ENCODE results near the gene NAA60. TPM values are rescaled to one million over a fixed set of nuclear protein-coding genes. Genes with fewer than 3 reads are reported as not detected.
"Not testable (repeated sequence)": the region's sequence is repeated elsewhere in the genome, so short reads cannot be mapped to it uniquely, and the experiment has no call there.

The NAA60 gene
- total RNA-seq, 1 donor from 2014 or later = 50.6 TPM

DNA sequence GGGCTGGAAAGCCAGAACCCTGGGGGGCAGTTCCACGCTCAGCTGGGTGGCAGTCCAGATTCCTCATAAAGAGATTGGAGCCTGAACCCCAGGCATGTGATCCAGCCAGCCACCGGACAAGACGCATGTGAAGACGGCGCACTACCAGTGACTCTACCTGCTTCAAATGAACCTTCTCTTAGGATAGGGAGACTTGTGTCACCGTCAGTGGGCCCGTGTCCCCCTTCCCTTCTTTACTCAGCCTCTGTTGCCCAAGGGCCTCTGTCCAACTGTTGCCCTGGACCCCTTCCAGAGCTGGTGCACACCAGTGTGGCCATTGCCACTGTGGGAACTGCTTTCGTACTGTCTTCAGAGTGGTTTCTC is 75.5 kb downstream of the NAA60 start:
- H3K4me3 Mint-ChIP-seq = no peak overlapping the region
- TF ChIP-seq CTCF (IDR thresholded peaks at IDR 0.05; ENCODE audit: unreplicated experiment) = no peak
- no peaks in the 10 kb centered on the region for H3K9me3 Mint-ChIP-seq
- peaks cover 17% of the 10 kb centered on the region for H3K4me1 Mint-ChIP-seq
- H3K27me3 Mint-ChIP-seq (ENCODE audit: low read depth) = no peaks in the 10 kb centered on the region
- H3K27ac Mint-ChIP-seq = peak overlapping the region; percentile 98
- H3K36me3 Mint-ChIP-seq = peaks cover 19% of the 10 kb centered on the region
- DNase-seq (ENCODE audit: low spot score in 2 of 2, unreplicated experiment in 2 of 2) = no peak

DNA sequence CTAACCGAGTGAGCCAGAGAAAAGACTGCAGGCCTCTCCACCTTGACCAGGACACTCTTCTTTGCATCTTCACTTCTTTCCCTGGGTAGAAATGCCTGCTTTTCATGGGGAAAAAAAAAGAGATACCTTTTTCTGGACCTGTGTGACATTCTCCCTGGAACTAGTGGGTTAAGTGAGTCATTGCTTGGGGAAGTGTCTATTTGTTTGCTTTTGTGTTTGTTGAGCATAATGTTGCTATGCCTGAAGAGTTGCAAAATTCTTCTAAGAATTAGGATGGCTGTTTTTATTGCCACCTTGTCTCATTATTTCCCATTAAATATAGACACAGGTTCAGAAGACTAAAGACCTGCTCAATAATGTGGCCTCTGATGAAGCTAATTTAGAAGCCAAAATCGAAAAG is 76.1 kb downstream of the NAA60 start:
- Mint-ChIP-seq H3K4me1 (peaks cover 17% of the 10 kb centered on the region), H3K9me3 (no peaks in the 10 kb centered on the region), H3K36me3 (peaks cover 20% of the 10 kb centered on the region), H3K27ac (peak overlapping the region; percentile 98), H3K27me3 (ENCODE audit: low read depth) (no peaks in the 10 kb centered on the region), H3K4me3 (no peak overlapping the region)
- DNase-seq (ENCODE audit: low spot score in 2 of 2, unreplicated experiment in 2 of 2) = no peak
- no peak for TF ChIP-seq CTCF (IDR thresholded peaks at IDR 0.05; ENCODE audit: unreplicated experiment)

GRCh38 chr16:3520413-3520812 is 76.9 kb downstream of the NAA60 start:
- Mint-ChIP-seq H3K27me3 (ENCODE audit: low read depth) (no peaks in the 10 kb centered on the region), H3K27ac (peak overlapping the region; percentile 98), H3K4me1 (peaks cover 17% of the 10 kb centered on the region), H3K36me3 (peaks cover 25% of the 10 kb centered on the region), H3K9me3 (no peaks in the 10 kb centered on the region), H3K4me3 (peak overlapping the region; percentile 36)
- no peak for TF ChIP-seq CTCF (IDR thresholded peaks at IDR 0.05; ENCODE audit: unreplicated experiment)
- no peak for DNase-seq (ENCODE audit: low spot score in 2 of 2, unreplicated experiment in 2 of 2)

- H3K36me3 Mint-ChIP-seq = peaks cover 29% of the 10 kb centered on the region
- H3K4me3 Mint-ChIP-seq = peak overlapping the region; percentile 36
- no peaks in the 10 kb centered on the region for H3K27me3 Mint-ChIP-seq (ENCODE audit: low read depth)
- H3K27ac Mint-ChIP-seq = peak overlapping the region; percentile 98
- H3K4me1 Mint-ChIP-seq = peaks cover 17% of the 10 kb centered on the region
- TF ChIP-seq CTCF (IDR thresholded peaks at IDR 0.05; ENCODE audit: unreplicated experiment) = no peak
- no peak for DNase-seq (ENCODE audit: low spot score in 2 of 2, unreplicated experiment in 2 of 2)
- H3K9me3 Mint-ChIP-seq = no peaks in the 10 kb centered on the region
Measured at GRCh38 chr16:3520841-3521240, 77.4 kb downstream of the NAA60 start.

GRCh38 chr16:3523281-3523680 is 79.8 kb downstream of the NAA60 start:
- no peak for DNase-seq (ENCODE audit: low spot score in 2 of 2, unreplicated experiment in 2 of 2)
- H3K27ac Mint-ChIP-seq = no peak overlapping the region
- H3K36me3 Mint-ChIP-seq = peaks cover 43% of the 10 kb centered on the region
- H3K4me3 Mint-ChIP-seq = no peak overlapping the region
- H3K9me3 Mint-ChIP-seq = peaks cover 8% of the 10 kb centered on the region
- peaks cover 16% of the 10 kb centered on the region for H3K4me1 Mint-ChIP-seq
- no peaks in the 10 kb centered on the region for H3K27me3 Mint-ChIP-seq (ENCODE audit: low read depth)
- no peak for TF ChIP-seq CTCF (IDR thresholded peaks at IDR 0.05; ENCODE audit: unreplicated experiment)

DNA sequence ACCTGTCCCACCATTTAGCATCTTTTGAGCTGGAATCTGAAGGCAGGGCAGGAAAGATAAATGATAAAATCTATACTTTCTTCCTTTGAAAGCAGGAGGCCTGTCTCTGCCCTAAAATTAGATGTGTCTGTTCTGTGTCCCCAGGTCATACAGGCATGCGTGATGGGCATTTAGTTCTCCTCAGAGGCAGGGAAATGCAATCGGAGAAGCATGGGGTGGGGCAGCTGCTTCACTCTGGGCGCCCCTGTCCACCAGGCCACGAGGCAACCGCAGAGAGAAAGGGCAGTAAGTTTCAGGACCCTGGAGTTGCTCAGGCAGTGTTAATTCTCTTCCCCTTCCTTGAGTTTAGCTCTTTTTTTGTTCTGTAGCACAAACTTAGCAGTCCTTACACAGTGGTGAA is 82.5 kb downstream of the NAA60 start:
- no peak overlapping the region for H3K27ac Mint-ChIP-seq
- H3K9me3 Mint-ChIP-seq = peaks cover 12% of the 10 kb centered on the region
- no peaks in the 10 kb centered on the region for H3K27me3 Mint-ChIP-seq (ENCODE audit: low read depth)
- peaks cover 53% of the 10 kb centered on the region for H3K36me3 Mint-ChIP-seq
- DNase-seq (ENCODE audit: low spot score in 2 of 2, unreplicated experiment in 2 of 2) = no peak
- peaks cover 2% of the 10 kb centered on the region for H3K4me1 Mint-ChIP-seq
- no peak overlapping the region for H3K4me3 Mint-ChIP-seq
- TF ChIP-seq CTCF (IDR thresholded peaks at IDR 0.05; ENCODE audit: unreplicated experiment) = no peak

DNA sequence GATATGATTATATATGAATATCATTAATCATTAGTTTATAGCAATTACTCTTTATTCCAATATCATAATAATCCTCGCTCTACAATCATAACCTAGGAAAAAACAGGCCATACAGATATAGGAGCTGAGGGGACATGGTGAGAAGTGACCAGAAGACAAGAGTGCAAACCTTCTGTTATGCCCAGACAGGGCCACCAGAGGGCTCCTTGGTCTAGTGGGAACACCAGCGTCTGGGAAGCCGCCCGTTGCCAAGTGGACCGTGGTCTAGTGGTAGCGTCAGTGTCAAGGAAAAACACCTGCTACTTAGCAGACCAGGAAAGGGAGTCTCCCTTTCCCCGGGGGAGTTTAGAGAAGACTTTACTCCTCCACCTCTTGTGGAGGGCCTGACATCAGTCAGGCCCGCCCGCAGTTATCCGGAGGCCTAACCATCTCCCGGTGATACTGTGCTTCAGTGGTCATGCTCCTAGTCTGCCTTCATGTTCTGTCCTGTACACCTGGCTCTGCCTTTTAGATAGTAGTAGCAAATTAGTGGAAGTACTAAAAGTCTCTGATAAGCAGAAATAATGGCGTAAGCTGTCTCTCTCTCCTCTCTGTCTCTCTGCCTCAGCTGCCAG is 83.8 kb downstream of the NAA60 start:
- not testable (repeated sequence) for DNase-seq (ENCODE audit: low spot score in 2 of 2, unreplicated experiment in 2 of 2); H3K4me3 Mint-ChIP-seq; H3K27ac Mint-ChIP-seq; H3K27me3 Mint-ChIP-seq (ENCODE audit: low read depth); H3K4me1 Mint-ChIP-seq
- Mint-ChIP-seq H3K9me3 (peaks cover 12% of the 10 kb centered on the region), H3K36me3 (peaks cover 59% of the 10 kb centered on the region)

Measured in mesothelial cell of epicardium (in vitro differentiated cells).